B cell (primary cell): ENCODE measurements around the gene MAPKAP1.

ENCODE experiments used
- CTCF ChIP-seq: fragments of 200-600 bp; IDR thresholded peaks from one replicate; pipeline ENCODE4 v1.8.0; 2022; ENCODE audit warnings: antibody characterized with exemption, mild to moderate bottlenecking
- EZH2 ChIP-seq: IDR thresholded peaks from 2 replicates; pipeline ENCODE4 v1.6.1; 2012; ENCODE audit warnings: borderline replicate concordance, low read depth, mild to moderate bottlenecking, moderate library complexity, low read length; ENCODE audit not compliant: insufficient read depth, poor library complexity, severe bottlenecking

- no peak for TF ChIP-seq CTCF
- TF ChIP-seq EZH2, result no peak
These were observed 43.1 kb upstream of the MAPKAP1 start for GRCh38 chr9:125749951-125750626.
